Measurements from ENCODE around the gene CPNE8.
A peak's percentile ranks its signal among the peaks of the same experiment; 100 is the strongest.

The CPNE8 gene

GRCh38 chr12:38669530-38669929 is 235.9 kb downstream of the CPNE8 start:
- TF ChIP-seq CTCF (conservative IDR thresholded peaks at IDR 0.05; ENCODE audit: control insufficient read depth, insufficient read depth, low read depth, low read length): no peak
- no peak overlapping the region for H3K4me3 ChIP-seq (ENCODE audit: control insufficient read depth, low read depth, low read length)
- DNase-seq (ENCODE audit: low read depth): no peak

DNA sequence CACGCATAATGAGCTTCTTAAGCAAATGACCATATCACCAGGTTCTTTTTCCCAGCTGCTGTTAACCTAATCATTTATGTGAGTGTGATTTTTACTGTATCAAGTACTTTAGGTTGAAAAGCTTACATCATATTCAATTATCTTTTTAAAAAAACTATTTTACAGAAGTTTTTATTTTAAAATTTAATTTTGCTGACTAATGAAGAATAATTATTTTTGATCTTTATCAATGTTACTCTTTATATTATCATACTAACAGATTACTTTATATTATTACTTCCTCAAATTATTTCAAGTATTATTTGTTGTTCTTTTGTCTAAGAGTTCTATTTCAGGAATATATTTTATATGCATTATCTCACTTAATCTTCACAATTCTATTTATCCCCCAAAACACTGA is 236.3 kb downstream of the CPNE8 start:
- TF ChIP-seq CTCF (conservative IDR thresholded peaks at IDR 0.05; ENCODE audit: control insufficient read depth, insufficient read depth, low read depth, low read length): no peak
- H3K4me3 ChIP-seq (ENCODE audit: control insufficient read depth, low read depth, low read length): no peak overlapping the region
- no peak for DNase-seq (ENCODE audit: low read depth)

GRCh38 chr12:38666425-38666824 is 239.0 kb downstream of the CPNE8 start:
- no peak for DNase-seq (ENCODE audit: low read depth)
- TF ChIP-seq CTCF (conservative IDR thresholded peaks at IDR 0.05; ENCODE audit: control insufficient read depth, insufficient read depth, low read depth, low read length): no peak
- H3K4me3 ChIP-seq (ENCODE audit: control insufficient read depth, low read depth, low read length): no peak overlapping the region

DNA sequence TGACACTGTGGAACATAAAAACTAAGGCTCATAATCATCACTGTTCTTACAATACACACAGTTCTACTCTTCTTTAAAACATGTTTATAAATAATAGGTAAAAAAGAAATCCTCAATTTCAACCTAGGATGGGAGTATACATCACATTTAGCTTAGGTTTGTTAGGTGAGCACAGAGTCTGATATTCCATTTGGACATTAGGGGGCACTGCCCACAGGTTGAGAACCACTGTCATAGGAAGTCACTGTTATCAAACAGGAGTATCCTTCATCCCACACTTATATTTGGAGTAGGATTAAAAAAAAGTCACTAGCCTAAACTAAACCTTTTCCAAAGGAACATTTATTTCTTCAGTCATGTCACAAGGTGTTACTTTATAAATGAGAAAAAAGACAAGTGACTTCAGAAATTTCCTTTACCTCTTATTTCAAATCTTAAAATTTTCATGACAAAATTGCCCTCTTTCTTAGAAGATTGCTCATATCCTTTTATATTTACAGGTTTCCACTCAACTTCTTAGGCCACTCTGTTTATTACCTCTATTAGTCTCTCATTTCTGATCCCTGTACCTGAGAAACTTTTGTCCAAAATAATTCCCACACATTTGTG is 240.6 kb downstream of the CPNE8 start:
- no peak overlapping the region for H3K4me3 ChIP-seq (ENCODE audit: control insufficient read depth, low read depth, low read length)
- peak; percentile 37 for DNase-seq (ENCODE audit: low read depth)
- peak; percentile 77 for TF ChIP-seq CTCF (conservative IDR thresholded peaks at IDR 0.05; ENCODE audit: control insufficient read depth, insufficient read depth, low read depth, low read length)

DNA sequence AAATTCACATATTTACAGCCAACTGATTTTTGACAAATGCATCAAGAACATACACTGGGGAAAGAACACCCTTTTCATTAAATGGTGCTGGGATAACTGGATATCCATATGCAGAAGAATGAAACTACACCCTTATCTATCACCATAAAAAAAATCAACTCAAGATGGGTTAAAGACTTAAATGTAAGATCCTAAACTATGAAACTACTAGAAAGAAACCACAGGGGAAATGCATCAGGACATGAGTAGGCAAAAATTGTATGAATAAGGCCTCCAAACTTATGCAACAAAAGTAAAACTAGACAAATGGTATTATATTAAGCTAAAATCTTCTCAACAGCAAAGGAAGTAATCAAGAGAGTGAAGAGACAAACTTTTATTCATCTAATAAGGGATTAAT is 242.6 kb downstream of the CPNE8 start:
- peak; percentile 45 for DNase-seq (ENCODE audit: low read depth)
- H3K4me3 ChIP-seq (ENCODE audit: control insufficient read depth, low read depth, low read length): no peak overlapping the region
- no peak for TF ChIP-seq CTCF (conservative IDR thresholded peaks at IDR 0.05; ENCODE audit: control insufficient read depth, insufficient read depth, low read depth, low read length)

GRCh38 chr12:38653650-38654049 is 251.7 kb downstream of the CPNE8 start:
- DNase-seq (ENCODE audit: low read depth): no peak
- no peak for TF ChIP-seq CTCF (conservative IDR thresholded peaks at IDR 0.05; ENCODE audit: control insufficient read depth, insufficient read depth, low read depth, low read length)
- no peak overlapping the region for H3K4me3 ChIP-seq (ENCODE audit: control insufficient read depth, low read depth, low read length)

DNA sequence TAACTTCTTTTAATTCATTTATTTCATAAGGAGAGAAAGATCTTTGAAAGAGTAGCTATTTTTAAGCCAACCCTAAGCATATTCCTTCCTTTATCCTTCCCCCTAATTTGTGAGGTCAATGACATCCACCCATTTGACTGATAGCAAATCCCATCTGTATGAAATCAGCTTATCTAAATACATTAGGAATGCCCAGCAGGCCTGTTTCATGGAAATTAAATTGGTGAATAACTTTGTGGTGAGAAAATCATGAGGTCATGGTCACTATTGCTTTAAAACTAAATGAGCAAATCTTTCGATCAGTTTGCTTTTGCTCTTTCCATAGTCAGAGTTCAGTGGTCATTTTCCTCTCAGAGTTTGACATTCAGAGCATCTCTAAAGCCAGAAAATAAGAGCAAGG is 256.6 kb downstream of the CPNE8 start:
- H3K4me3 ChIP-seq (ENCODE audit: control insufficient read depth, low read depth, low read length): no peak overlapping the region
- DNase-seq (ENCODE audit: low read depth): no peak
- no peak for TF ChIP-seq CTCF (conservative IDR thresholded peaks at IDR 0.05; ENCODE audit: control insufficient read depth, insufficient read depth, low read depth, low read length)
